ENCODE data around the gene BABAM2. TPM values are rescaled to one million over a fixed set of nuclear protein-coding genes. Genes with fewer than 3 reads are reported as not detected.

BABAM2 gene
- total RNA-seq, 1 experiment from 2014 or later, result 43.5 TPM

DNA sequence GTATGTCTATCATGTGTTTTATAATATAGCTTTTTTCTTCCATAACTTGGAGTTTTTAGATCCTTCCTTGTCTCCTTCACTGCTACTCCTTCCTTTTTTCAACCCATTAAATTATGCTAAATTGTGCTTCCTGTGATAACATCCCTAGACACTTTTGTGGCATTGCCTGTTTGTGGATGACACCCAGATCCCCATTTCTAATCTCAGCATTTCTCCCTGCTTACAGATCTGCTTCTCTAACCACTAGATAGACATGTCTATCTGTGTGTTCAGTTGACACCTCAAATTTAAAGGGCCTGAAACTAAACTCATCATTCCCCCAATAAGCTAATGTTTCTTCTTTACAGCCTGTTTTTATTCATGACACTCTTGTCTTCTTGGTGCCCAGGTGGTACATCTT lies 244.8 kb downstream of the BABAM2 start:
- Mint-ChIP-seq H3K36me3 (ENCODE audit: insufficient read depth, unreplicated experiment) (peaks cover 5% of the 10 kb centered on the region), H3K4me1 (ENCODE audit: low read depth, unreplicated experiment) (no peaks in the 10 kb centered on the region), H3K27ac (ENCODE audit: unreplicated experiment) (no peak overlapping the region), H3K4me3 (ENCODE audit: low read depth, unreplicated experiment) (no peak overlapping the region), H3K27me3 (ENCODE audit: unreplicated experiment) (no peaks in the 10 kb centered on the region), H3K9me3 (ENCODE audit: low read depth, unreplicated experiment) (no peaks in the 10 kb centered on the region)
- CTCF ChIA-PET, result interaction anchor here (0.6 to 1.2 kb wide), 2 partner anchors 19 to 26 kb away, joined by 3 read pairs; no protein-coding TSS in a partner anchor
- intact Hi-C loops (cut with micrococcal nuclease; ENCODE audit: unreplicated experiment), result no loop called here
- TF ChIP-seq, protein P1, sequence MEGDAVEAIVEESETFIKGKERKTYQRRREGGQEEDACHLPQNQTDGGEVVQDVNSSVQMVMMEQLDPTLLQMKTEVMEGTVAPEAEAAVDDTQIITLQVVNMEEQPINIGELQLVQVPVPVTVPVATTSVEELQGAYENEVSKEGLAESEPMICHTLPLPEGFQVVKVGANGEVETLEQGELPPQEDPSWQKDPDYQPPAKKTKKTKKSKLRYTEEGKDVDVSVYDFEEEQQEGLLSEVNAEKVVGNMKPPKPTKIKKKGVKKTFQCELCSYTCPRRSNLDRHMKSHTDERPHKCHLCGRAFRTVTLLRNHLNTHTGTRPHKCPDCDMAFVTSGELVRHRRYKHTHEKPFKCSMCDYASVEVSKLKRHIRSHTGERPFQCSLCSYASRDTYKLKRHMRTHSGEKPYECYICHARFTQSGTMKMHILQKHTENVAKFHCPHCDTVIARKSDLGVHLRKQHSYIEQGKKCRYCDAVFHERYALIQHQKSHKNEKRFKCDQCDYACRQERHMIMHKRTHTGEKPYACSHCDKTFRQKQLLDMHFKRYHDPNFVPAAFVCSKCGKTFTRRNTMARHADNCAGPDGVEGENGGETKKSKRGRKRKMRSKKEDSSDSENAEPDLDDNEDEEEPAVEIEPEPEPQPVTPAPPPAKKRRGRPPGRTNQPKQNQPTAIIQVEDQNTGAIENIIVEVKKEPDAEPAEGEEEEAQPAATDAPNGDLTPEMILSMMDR (IDR thresholded peaks at IDR 0.05; ENCODE audit: unreplicated experiment), result no peak
- no TSS peak for BruUV-seq (replicated peaks)
- DNase-seq, result no peak

DNA sequence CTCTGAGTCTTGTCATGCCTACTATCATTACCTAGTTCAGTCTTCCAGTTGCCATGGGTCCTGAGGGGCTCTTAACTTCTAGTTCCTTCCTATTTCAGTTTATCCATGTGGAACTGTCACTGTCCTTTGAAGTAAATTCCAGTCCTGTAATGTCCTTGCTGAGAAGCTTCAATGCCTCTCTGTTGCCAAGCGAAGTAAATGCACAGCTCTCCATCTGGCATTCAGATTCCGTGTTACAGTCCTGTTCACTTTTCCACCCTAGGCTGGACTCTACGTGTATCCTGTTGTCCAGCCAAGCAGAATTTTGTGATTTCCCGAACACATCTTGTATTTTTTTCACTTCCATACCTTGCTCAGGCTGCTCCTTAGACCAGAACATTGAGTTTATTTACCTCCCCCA lies 245.3 kb downstream of the BABAM2 start:
- H3K4me1 Mint-ChIP-seq (ENCODE audit: low read depth, unreplicated experiment), result no peaks in the 10 kb centered on the region
- BruUV-seq (replicated peaks), result no TSS peak
- no peaks in the 10 kb centered on the region for H3K27me3 Mint-ChIP-seq (ENCODE audit: unreplicated experiment)
- no peak overlapping the region for H3K4me3 Mint-ChIP-seq (ENCODE audit: low read depth, unreplicated experiment)
- TF ChIP-seq, protein P1 (IDR thresholded peaks at IDR 0.05; ENCODE audit: unreplicated experiment), result no peak
- peaks cover 5% of the 10 kb centered on the region for H3K36me3 Mint-ChIP-seq (ENCODE audit: insufficient read depth, unreplicated experiment)
- CTCF ChIA-PET, result interaction anchor here (0.6 kb wide), 1 partner anchor 27 kb away, joined by 3 read pairs; no protein-coding TSS in a partner anchor
- no peak for DNase-seq
- no peak overlapping the region for H3K27ac Mint-ChIP-seq (ENCODE audit: unreplicated experiment)
- intact Hi-C loops (cut with micrococcal nuclease; ENCODE audit: unreplicated experiment), result no loop called here
- no peaks in the 10 kb centered on the region for H3K9me3 Mint-ChIP-seq (ENCODE audit: low read depth, unreplicated experiment)

DNA sequence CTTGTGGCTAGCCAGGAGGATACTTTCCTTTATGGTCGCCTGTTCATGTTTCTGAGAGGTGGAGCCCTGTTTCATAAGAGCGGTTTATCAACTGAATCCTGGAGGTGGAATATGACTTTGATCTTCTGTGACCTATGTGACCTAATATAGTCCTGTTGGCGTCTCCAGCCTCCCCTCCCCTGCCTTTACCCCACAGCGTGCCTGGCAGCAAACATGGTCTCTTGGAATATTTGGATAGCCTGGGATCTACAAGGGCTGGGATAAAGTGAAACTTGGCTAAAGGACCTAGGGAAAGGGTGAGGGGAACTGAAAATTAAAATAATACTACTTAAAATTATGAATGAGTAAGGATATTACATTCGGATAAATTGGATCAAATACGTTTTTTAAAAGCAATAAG lies 246.0 kb downstream of the BABAM2 start:
- DNase-seq, result no peak
- no peaks in the 10 kb centered on the region for H3K9me3 Mint-ChIP-seq (ENCODE audit: low read depth, unreplicated experiment)
- peaks cover 5% of the 10 kb centered on the region for H3K36me3 Mint-ChIP-seq (ENCODE audit: insufficient read depth, unreplicated experiment)
- H3K4me1 Mint-ChIP-seq (ENCODE audit: low read depth, unreplicated experiment), result no peaks in the 10 kb centered on the region
- intact Hi-C loops (cut with micrococcal nuclease; ENCODE audit: unreplicated experiment), result no loop called here
- no TSS peak for BruUV-seq (replicated peaks)
- no peak overlapping the region for H3K27ac Mint-ChIP-seq (ENCODE audit: unreplicated experiment)
- no peaks in the 10 kb centered on the region for H3K27me3 Mint-ChIP-seq (ENCODE audit: unreplicated experiment)
- TF ChIP-seq, protein P1 (IDR thresholded peaks at IDR 0.05; ENCODE audit: unreplicated experiment), result no peak
- H3K4me3 Mint-ChIP-seq (ENCODE audit: low read depth, unreplicated experiment), result no peak overlapping the region
- CTCF ChIA-PET, result no interaction called here

DNA sequence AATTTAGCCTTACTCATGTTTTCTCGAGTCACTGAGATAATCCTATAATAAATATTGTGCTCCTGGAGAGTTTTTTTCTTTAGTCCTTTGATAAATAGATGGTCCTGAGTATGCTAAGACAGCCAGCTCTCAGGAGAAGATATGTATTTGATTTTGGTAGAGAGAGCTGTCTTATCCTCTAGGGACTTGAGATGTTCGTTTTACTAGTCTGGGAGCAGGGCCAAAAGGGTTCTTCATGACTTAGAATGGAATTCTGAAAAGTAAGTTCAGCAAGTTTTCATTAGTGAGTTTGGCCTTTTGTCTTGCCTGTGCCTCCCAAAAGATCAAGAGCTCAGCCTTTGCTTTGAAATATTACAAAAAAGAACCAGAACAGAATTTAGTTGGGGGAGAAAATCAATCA lies 246.7 kb downstream of the BABAM2 start:
- BruUV-seq (replicated peaks), result no TSS peak
- H3K36me3 Mint-ChIP-seq (ENCODE audit: insufficient read depth, unreplicated experiment), result peaks cover 5% of the 10 kb centered on the region
- CTCF ChIA-PET, result no interaction called here
- no peak for DNase-seq
- H3K4me1 Mint-ChIP-seq (ENCODE audit: low read depth, unreplicated experiment), result no peaks in the 10 kb centered on the region
- no peaks in the 10 kb centered on the region for H3K9me3 Mint-ChIP-seq (ENCODE audit: low read depth, unreplicated experiment)
- H3K27me3 Mint-ChIP-seq (ENCODE audit: unreplicated experiment), result no peaks in the 10 kb centered on the region
- intact Hi-C loops (cut with micrococcal nuclease; ENCODE audit: unreplicated experiment), result no loop called here
- H3K27ac Mint-ChIP-seq (ENCODE audit: unreplicated experiment), result no peak overlapping the region
- TF ChIP-seq, protein P1 (IDR thresholded peaks at IDR 0.05; ENCODE audit: unreplicated experiment), result no peak
- no peak overlapping the region for H3K4me3 Mint-ChIP-seq (ENCODE audit: low read depth, unreplicated experiment)
